Mucosa of stomach (tissue), 1 donor: ENCODE measurements around the gene SOBP.

Experiments used
- H3K27me3 ChIP-seq: one replicate; pipeline ENCODE4 v1.7.0; 2013; ENCODE audit warnings: mild to moderate bottlenecking, low read length; ENCODE audit not compliant: control insufficient read depth, insufficient read depth
- H3K36me3 ChIP-seq: one replicate; pipeline ENCODE4 v1.7.0; 2013; ENCODE audit warnings: low read length; ENCODE audit not compliant: control insufficient read depth, insufficient read depth
- H3K4me1 ChIP-seq: one replicate; pipeline ENCODE4 v1.7.0; 2013; ENCODE audit warnings: mild to moderate bottlenecking, low read length; ENCODE audit not compliant: control insufficient read depth, insufficient read depth
- H3K4me3 ChIP-seq: one replicate; pipeline ENCODE4 v1.7.0; 2013; ENCODE audit warnings: low read length
- H3K9ac ChIP-seq: one replicate; pipeline ENCODE4 v1.7.0; 2013; ENCODE audit warnings: mild to moderate bottlenecking, low read length, moderate library complexity
- H3K9me3 ChIP-seq: one replicate; pipeline ENCODE4 v1.7.0; 2013; ENCODE audit warnings: mild to moderate bottlenecking, low read length, moderate library complexity; ENCODE audit not compliant: control insufficient read depth
- donor health status: Pancreatic carcinoma.

The SOBP gene

GRCh38 chr6:107667790-107668189 is 177.9 kb downstream of the SOBP start:
- Histone ChIP-seq H3K27me3 (no peaks in the 10 kb centered on the region), H3K4me1 (peaks cover 11% of the 10 kb centered on the region), H3K4me3 (no peak overlapping the region), H3K9me3 (no peaks in the 10 kb centered on the region), H3K36me3 (no peaks in the 10 kb centered on the region), H3K9ac (no peak overlapping the region)

- Histone ChIP-seq H3K4me3 (no peak overlapping the region), H3K27me3 (no peaks in the 10 kb centered on the region), H3K9me3 (no peaks in the 10 kb centered on the region), H3K9ac (no peak overlapping the region), H3K36me3 (no peaks in the 10 kb centered on the region), H3K4me1 (peaks cover 11% of the 10 kb centered on the region)
Observed at GRCh38 chr6:107668743-107669474, 179.0 kb downstream of the SOBP start.

DNA sequence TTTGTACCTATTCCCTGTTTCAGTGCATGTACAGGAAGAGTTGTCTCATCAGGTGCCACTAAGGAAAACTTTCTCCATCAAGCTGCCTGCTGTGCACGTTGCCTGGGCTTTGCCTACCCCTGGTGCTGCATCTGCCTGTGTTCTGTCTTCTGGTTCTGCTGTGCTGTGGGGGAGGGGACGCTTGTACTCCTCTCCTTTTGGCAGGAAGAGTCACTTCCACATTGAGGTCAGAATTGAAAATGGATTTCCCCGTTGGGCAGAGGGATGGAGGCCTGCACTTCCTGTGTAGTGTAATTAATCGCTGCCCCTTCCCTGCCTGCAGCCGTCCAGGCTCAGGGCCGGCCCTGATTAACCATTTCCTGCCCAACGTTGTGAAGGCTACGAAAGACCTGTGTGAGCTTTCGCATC is 180.9 kb downstream of the SOBP start:
- Histone ChIP-seq H3K36me3 (no peaks in the 10 kb centered on the region), H3K4me1 (peaks cover 18% of the 10 kb centered on the region), H3K4me3 (no peak overlapping the region), H3K9ac (no peak overlapping the region), H3K9me3 (no peaks in the 10 kb centered on the region), H3K27me3 (no peaks in the 10 kb centered on the region)

DNA sequence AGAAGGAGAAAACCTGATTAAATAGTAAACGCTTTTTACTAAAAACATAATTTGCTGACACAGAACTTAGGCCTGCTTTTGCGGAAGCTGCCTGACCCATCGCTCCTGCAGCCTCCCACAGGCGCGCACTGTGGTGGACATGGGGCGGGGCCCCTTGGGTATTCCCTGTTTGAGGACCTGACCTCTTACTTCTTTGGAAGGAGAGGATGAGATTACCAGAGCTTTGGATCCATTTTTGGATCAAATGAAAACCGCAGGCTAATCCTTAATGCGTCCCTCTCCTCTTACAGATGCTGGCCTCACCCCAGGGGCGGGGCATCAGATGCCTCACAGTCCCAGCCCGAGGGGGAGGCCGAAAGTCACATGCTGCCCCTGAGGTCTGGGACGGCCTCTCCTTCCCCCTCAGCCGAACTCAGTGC is 183.2 kb downstream of the SOBP start:
- Histone ChIP-seq H3K27me3 (no peaks in the 10 kb centered on the region), H3K36me3 (no peaks in the 10 kb centered on the region), H3K9me3 (no peaks in the 10 kb centered on the region), H3K4me3 (no peak overlapping the region), H3K4me1 (peaks cover 9% of the 10 kb centered on the region), H3K9ac (no peak overlapping the region)

GRCh38 chr6:107674995-107675738 is 185.2 kb downstream of the SOBP start:
- Histone ChIP-seq H3K4me3 (no peak overlapping the region), H3K9me3 (no peaks in the 10 kb centered on the region), H3K9ac (peak overlapping the region; percentile 81), H3K27me3 (no peaks in the 10 kb centered on the region), H3K36me3 (no peaks in the 10 kb centered on the region), H3K4me1 (peaks cover 9% of the 10 kb centered on the region)

- Histone ChIP-seq H3K9me3 (no peaks in the 10 kb centered on the region), H3K36me3 (no peaks in the 10 kb centered on the region), H3K9ac (no peak overlapping the region), H3K27me3 (no peaks in the 10 kb centered on the region), H3K4me1 (peaks cover 9% of the 10 kb centered on the region), H3K4me3 (no peak overlapping the region)
Observed at GRCh38 chr6:107676042-107676441, 186.1 kb downstream of the SOBP start.

DNA sequence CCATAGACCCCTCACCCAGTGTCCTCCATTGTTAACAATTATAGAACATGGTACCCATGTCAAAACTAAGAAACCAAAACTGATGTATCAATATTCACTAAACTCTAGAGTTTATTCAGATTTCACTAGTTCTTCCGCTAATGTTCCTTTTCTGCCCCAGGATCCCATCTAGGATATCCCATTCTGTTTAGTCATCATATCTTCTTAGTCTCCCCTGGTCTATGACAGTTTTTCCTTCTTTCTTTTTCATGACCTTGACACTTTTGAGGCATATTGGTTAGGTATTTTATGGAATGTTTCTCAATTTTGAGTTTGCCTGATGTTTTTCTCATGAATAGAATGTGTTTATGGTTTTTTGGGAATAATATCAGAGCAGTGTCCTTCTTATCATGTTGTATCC is 187.5 kb downstream of the SOBP start:
- Histone ChIP-seq H3K9ac (no peak overlapping the region), H3K36me3 (no peaks in the 10 kb centered on the region), H3K27me3 (no peaks in the 10 kb centered on the region), H3K4me1 (peaks cover 9% of the 10 kb centered on the region), H3K4me3 (no peak overlapping the region), H3K9me3 (no peaks in the 10 kb centered on the region)

- Histone ChIP-seq H3K36me3 (no peaks in the 10 kb centered on the region), H3K27me3 (no peaks in the 10 kb centered on the region), H3K4me1 (peaks cover 9% of the 10 kb centered on the region), H3K4me3 (no peak overlapping the region), H3K9ac (no peak overlapping the region), H3K9me3 (no peaks in the 10 kb centered on the region)
Observed at GRCh38 chr6:107679457-107679856, 189.5 kb downstream of the SOBP start.

DNA sequence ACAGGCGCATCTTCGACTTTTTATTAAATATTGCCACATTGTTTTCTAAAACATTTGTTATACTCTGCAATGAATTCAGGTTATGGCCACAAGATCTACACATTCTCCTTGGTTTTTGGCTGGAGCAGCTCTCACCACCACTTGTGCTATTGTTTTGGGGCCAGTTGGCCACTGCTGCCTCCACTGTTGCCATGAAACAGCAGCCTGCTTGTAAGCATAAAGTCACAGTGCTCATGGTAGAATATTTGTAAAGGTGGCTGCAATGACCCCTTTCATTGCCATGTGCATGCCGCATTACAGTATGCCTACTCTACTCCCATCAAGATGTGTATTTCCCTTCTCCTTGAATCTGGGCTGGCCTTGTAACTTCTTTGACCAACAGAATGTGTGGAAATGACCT is 192.8 kb downstream of the SOBP start:
- Histone ChIP-seq H3K9ac (no peak overlapping the region), H3K4me3 (no peak overlapping the region), H3K4me1 (no peaks in the 10 kb centered on the region), H3K36me3 (no peaks in the 10 kb centered on the region), H3K27me3 (no peaks in the 10 kb centered on the region), H3K9me3 (no peaks in the 10 kb centered on the region)

DNA sequence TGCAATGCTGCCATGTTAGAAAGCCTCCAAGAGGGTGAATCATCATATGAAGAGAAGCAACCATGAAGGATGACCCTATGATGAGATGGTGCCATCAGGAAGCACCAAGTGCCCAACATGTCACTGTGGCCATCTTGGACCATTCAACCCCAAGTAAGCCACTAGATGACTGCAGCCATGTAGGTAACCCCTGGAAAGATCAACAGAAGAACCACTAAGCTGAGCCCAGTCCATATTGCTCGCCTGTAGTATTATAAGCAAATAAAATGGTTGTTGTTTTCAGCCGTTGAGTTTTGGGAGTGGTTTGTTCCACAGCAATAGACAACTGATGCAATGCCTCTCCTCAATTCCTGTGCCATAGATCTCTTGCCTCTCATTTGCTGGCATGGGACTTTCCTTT is 193.3 kb downstream of the SOBP start:
- no peak overlapping the region for H3K9ac ChIP-seq
- no peaks in the 10 kb centered on the region for H3K36me3 ChIP-seq
- no peak overlapping the region for H3K4me3 ChIP-seq
- H3K4me1 ChIP-seq = no peaks in the 10 kb centered on the region
- no peaks in the 10 kb centered on the region for H3K9me3 ChIP-seq
- no peaks in the 10 kb centered on the region for H3K27me3 ChIP-seq

DNA sequence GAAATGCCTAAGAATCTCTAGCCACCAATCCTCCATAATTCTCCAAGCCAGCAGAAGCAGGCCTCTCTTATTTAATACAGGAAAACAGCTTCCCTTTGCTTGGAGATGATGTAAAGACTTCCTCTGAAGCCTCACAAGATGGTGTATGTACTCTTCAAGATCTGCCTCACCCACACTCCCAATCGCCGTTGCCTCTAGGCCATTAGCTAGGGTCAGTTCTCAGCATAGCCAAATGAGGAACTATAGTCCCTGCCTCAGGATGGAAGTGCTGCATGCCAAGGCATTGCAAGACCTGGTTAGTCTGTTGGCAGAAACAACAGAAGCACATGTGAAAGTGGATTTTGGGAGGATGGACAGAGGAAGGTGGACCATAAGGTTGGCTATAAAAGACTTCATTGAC is 195.1 kb downstream of the SOBP start:
- no peaks in the 10 kb centered on the region for H3K9me3 ChIP-seq

DNA sequence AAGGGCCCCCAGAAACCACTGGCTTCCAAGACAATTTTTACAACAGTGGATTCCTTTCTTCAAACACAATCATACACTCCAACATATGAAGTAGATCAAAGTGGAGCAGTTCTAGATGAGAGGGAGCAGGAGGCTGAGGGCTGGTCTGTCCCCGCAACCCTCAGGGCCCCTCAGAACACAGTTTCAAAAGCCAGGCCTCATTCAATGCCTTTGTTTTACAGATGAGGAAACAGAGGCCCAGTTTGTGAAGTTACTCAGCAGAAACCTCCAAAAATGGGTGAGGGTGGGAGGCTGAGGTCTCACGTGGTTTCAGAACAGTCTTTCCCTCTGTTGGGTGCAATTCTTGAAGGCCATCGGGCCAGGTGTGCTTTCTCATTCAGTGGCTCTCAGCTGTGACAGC is 199.3 kb downstream of the SOBP start:
- no peaks in the 10 kb centered on the region for H3K36me3 ChIP-seq
- no peaks in the 10 kb centered on the region for H3K4me1 ChIP-seq
- H3K4me3 ChIP-seq = no peak overlapping the region
- no peaks in the 10 kb centered on the region for H3K9me3 ChIP-seq
- no peaks in the 10 kb centered on the region for H3K27me3 ChIP-seq
- no peak overlapping the region for H3K9ac ChIP-seq

More for the DNA sequence above, 195.1 kb downstream of the SOBP start:
- no peaks in the 10 kb centered on the region for H3K36me3 ChIP-seq
- H3K27me3 ChIP-seq = no peaks in the 10 kb centered on the region
- H3K4me3 ChIP-seq = no peak overlapping the region
- no peak overlapping the region for H3K9ac ChIP-seq
- no peaks in the 10 kb centered on the region for H3K4me1 ChIP-seq
